Measurements from ENCODE around the gene DOCK7.
A peak's percentile ranks its signal among the peaks of the same experiment; 100 is the strongest.

DOCK7 gene

DNA sequence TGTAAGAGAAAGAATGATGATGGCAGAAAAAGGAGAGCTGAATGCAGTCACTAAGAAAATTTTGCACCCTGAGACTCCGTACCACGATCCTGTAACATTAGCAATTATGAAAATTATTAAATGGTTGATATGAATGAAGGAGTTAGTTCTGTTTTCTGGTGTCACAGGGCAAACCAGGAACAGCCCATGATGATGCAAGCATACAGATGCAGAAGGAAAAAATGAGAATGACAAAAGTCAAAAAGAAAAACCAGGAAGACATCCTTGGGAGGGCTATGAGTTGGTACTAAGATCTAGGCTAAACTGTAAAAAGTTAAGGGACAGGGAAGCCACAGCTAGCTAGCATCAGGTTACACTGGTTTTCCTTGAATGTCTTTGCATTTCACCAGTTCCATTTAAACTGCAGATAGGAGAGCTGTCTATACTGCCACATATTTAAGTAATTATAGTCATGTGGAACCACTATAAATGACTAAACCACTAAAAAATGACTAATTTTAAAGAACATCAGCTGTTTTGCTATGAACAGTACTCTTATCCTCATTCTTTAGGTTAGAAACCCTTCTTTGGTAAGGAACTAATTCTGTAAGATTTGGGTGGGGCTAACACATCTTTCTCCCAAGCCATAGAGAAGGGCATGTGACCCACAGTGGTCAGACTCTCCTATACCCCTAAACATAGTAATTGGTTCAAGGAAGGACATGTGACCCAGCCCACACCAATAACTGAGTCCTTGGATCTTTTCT is 11.4 kb downstream of the DOCK7 start:
- TF ChIP-seq, protein P1, sequence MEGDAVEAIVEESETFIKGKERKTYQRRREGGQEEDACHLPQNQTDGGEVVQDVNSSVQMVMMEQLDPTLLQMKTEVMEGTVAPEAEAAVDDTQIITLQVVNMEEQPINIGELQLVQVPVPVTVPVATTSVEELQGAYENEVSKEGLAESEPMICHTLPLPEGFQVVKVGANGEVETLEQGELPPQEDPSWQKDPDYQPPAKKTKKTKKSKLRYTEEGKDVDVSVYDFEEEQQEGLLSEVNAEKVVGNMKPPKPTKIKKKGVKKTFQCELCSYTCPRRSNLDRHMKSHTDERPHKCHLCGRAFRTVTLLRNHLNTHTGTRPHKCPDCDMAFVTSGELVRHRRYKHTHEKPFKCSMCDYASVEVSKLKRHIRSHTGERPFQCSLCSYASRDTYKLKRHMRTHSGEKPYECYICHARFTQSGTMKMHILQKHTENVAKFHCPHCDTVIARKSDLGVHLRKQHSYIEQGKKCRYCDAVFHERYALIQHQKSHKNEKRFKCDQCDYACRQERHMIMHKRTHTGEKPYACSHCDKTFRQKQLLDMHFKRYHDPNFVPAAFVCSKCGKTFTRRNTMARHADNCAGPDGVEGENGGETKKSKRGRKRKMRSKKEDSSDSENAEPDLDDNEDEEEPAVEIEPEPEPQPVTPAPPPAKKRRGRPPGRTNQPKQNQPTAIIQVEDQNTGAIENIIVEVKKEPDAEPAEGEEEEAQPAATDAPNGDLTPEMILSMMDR (conservative IDR thresholded peaks at IDR 0.05; ENCODE audit: low read depth, low read length) = no peak
- no peak overlapping the region for H3K4me3 ChIP-seq (ENCODE audit: low read depth, low read length)
- peak; percentile 13 for DNase-seq (ENCODE audit: low read depth)

DNA sequence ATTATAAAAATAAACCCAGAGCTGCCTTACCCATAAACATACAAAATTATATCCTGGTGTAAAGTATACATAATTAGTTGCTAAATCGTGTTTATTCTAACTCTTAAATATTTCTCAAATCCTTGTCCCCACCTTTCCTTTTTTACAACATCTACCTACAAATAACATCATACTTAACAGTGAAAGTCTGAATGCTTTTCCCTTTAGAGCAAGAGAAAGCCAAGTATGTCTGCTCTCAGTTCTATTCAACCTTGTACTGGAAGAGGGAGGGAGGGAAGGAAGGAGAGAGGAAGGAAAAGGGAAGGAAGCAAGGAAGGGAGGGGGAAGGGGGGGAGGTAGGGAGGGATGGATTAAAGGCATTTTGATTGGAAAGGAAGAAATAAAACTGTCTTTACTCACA is 14.6 kb downstream of the DOCK7 start:
- no peak overlapping the region for H3K4me3 ChIP-seq (ENCODE audit: low read depth, low read length)
- no peak for DNase-seq (ENCODE audit: low read depth)
- TF ChIP-seq, protein P1 (conservative IDR thresholded peaks at IDR 0.05; ENCODE audit: low read depth, low read length) = no peak

DNA sequence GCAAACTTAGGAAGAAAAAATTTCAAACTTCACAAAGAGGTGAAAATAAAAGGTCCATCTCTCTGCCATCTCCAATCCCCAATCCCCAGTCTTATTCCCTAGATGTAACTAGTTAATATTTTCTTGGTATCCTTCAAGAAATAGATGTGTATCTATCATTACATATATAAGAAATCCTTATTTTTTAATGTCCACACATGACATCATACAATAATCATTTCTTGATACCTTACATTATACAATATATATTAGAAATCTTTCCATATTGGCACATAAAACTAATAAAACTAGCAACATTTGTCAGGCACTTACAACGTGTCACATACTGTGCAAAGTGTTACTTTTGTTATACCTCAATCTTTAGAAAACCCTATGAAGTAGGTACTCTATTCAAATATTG is 16.2 kb downstream of the DOCK7 start:
- TF ChIP-seq, protein P1 (conservative IDR thresholded peaks at IDR 0.05; ENCODE audit: low read depth, low read length) = no peak
- no peak overlapping the region for H3K4me3 ChIP-seq (ENCODE audit: low read depth, low read length)
- no peak for DNase-seq (ENCODE audit: low read depth)

DNA sequence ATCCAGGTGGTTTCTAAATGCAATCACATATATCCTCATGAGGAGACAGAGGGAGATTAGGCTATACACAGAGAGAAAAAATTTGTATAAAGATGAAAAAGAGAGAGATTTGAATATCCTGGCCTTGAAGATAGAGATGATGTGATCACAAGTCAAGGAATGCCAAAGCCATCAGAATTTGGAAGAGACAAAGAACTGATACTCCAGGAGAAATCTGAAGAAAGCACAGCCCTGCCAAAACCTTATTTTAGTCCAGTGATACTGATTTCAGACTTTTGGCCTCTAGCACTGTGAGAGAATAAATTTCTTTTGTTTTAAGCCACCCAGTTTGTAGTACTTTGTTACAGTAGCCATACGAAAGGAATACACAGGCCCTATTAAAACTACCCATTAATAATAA is 33.4 kb downstream of the DOCK7 start:
- TF ChIP-seq, protein P1 (conservative IDR thresholded peaks at IDR 0.05; ENCODE audit: low read depth, low read length) = no peak
- DNase-seq (ENCODE audit: low read depth) = no peak
- H3K4me3 ChIP-seq (ENCODE audit: low read depth, low read length) = no peak overlapping the region

DNA sequence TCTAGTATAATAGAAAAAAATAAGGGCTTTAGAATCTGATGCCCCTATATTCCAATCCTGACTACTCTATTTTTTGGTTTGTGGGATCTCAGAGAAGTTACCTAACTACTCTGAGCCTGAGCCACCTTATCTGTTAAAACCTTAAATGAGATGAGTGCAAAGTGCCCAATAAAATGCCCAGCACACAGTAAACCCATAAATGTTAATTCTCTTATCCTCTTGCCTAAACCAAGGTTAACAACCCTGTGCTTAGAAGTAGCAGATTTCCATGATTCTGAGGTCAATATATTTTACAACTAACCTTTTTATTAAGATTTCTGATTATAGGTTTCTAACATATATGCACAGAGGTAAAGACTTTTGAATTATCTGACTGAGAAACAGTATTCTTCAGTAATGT is 35.8 kb downstream of the DOCK7 start:
- no peak overlapping the region for H3K4me3 ChIP-seq (ENCODE audit: low read depth, low read length)
- no peak for DNase-seq (ENCODE audit: low read depth)
- TF ChIP-seq, protein P1 (conservative IDR thresholded peaks at IDR 0.05; ENCODE audit: low read depth, low read length) = no peak

DNA sequence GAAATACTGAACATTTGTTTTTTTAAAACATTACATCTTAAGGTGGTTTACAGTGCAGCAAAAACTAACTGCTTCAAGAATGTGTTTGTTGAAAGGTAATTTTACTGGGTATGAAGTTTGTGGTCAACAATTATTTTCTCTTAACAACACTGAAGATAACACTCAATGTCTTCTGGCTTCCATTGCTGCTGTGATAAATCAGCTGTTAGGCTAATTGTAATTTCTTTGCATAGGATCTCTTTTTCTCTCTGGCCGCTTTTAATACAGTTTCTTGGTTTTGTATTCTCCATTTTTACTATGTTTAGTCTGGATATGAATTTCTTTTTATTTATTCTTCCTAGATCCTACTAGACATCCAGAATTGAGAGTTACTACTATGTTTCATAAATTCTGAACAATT is 44.9 kb downstream of the DOCK7 start:
- H3K4me3 ChIP-seq (ENCODE audit: low read depth, low read length) = no peak overlapping the region
- TF ChIP-seq, protein P1 (conservative IDR thresholded peaks at IDR 0.05; ENCODE audit: low read depth, low read length) = no peak
- DNase-seq (ENCODE audit: low read depth) = no peak
